CD4-positive, alpha-beta T cell (primary cell): ENCODE measurements around the gene C14orf119. TPM values are rescaled to one million over a fixed set of nuclear protein-coding genes. Genes with fewer than 3 reads are reported as not detected.

Experiments used
- ATAC-seq: fragments of 200-7000 bp; cut with Tn5 transposase; one replicate; pipeline ENCODE4 v1.10.0; 2022; ENCODE audit warnings: mild to moderate bottlenecking; ENCODE audit not compliant: poor library complexity
- CTCF ChIA-PET: fragments of 350-600 bp; sonication (Branson Sonifier 250); formaldehyde crosslinking; loops from one replicate; lab custom pipeline; 2021; ENCODE audit warnings: antibody characterized with exemption, inconsistent platforms; lab: Charles Lee
- POLR2A ChIA-PET: fragments of 350-600 bp; sonication (Branson Sonifier 250); formaldehyde crosslinking; loops from one replicate; lab custom pipeline; 2021; ENCODE audit warnings: antibody characterized with exemption, inconsistent platforms; lab: Charles Lee
- DNase-seq, 14 experiments: peaks; one replicate each; pipeline ENCODE4 v3.0.0-alpha.2; 2013 to 2020; ENCODE audit warnings: mixed read lengths in 2 of 14
- H3K27ac ChIP-seq, 2 donors: one replicate each; pipeline versions ENCODE4 v1.5.1 to v1.7.0; 2013; ENCODE audit warnings: low read length in 2 of 2, low read depth in 1 of 2, mild to moderate bottlenecking in 1 of 2
- H3K27me3 ChIP-seq, 2 experiments: 1 replicate in 1 of 2; 2 replicates in 1 of 2; pipeline versions ENCODE4 v1.6.1 to v1.7.0; 2013; ENCODE audit warnings: low read length in 2 of 2, control low read depth in 1 of 2, mild to moderate bottlenecking in 1 of 2, moderate library complexity in 1 of 2; ENCODE audit not compliant: insufficient read depth in 2 of 2, control insufficient read depth in 1 of 2
- H3K36me3 ChIP-seq: one replicate; pipeline ENCODE4 v1.6.1; 2013; ENCODE audit warnings: low read length, control low read depth; ENCODE audit not compliant: insufficient read depth
- H3K4me1 ChIP-seq: one replicate; pipeline ENCODE4 v1.6.1; 2013; ENCODE audit warnings: low read length, control low read depth; ENCODE audit not compliant: insufficient read depth
- H3K4me3 ChIP-seq: one replicate; pipeline ENCODE4 v1.5.1; 2013; ENCODE audit warnings: mild to moderate bottlenecking, low read length, moderate library complexity
- H3K9me3 ChIP-seq, 2 experiments: 1 replicate in 1 of 2; 2 replicates in 1 of 2; pipeline versions ENCODE4 v1.6.1 to v1.7.0; 2013; ENCODE audit warnings: low read length in 2 of 2, mild to moderate bottlenecking in 2 of 2, control low read depth in 1 of 2, moderate library complexity in 1 of 2; ENCODE audit not compliant: control insufficient read depth in 1 of 2, insufficient read depth in 1 of 2
- H3K27ac Mint-ChIP-seq: one replicate; pipeline ENCODE4 v1.8.0; 2020; ENCODE audit warnings: mixed read lengths
- H3K27me3 Mint-ChIP-seq: one replicate; pipeline ENCODE4 v1.8.0; 2021; ENCODE audit warnings: mixed read lengths
- H3K36me3 Mint-ChIP-seq: one replicate; pipeline ENCODE4 v1.8.0; 2021; ENCODE audit warnings: low read depth, mixed read lengths
- H3K4me1 Mint-ChIP-seq: one replicate; pipeline ENCODE4 v1.8.0; 2021; ENCODE audit warnings: low read depth, mixed read lengths
- H3K4me3 Mint-ChIP-seq: one replicate; pipeline ENCODE4 v1.8.0; 2020; ENCODE audit warnings: mild to moderate bottlenecking, mixed read lengths
- H3K9me3 Mint-ChIP-seq: one replicate; pipeline ENCODE4 v1.8.0; 2020; ENCODE audit warnings: mixed read lengths
- CTCF ChIP-seq: fragments of 200-600 bp; IDR thresholded peaks from one replicate; pipeline ENCODE4 v1.8.0; 2022; ENCODE audit warnings: antibody characterized with exemption, mild to moderate bottlenecking
- intact Hi-C, 2 experiments: fragments of 100-400 bp; cut with DNase I in 1 of 2; cut with micrococcal nuclease in 1 of 2; formaldehyde crosslinking; loops; one replicate each; pipeline versions ENCODE4 v1.15.1 to v1.9.0; 2023 to 2025; cut with DNase I, micrococcal nuclease
- total RNA-seq, 174 experiments: library from RNA in 2 of 174; stranded (reverse) in 2 of 174; gene quantifications; one replicate each; pipeline ENCODE4 v1.2.3 and lab custom pipeline; 2021 to 2026

C14orf119 gene
- total RNA-seq, 2 experiments from 2014 or later, result 3.1 to 3.9 TPM

DNA sequence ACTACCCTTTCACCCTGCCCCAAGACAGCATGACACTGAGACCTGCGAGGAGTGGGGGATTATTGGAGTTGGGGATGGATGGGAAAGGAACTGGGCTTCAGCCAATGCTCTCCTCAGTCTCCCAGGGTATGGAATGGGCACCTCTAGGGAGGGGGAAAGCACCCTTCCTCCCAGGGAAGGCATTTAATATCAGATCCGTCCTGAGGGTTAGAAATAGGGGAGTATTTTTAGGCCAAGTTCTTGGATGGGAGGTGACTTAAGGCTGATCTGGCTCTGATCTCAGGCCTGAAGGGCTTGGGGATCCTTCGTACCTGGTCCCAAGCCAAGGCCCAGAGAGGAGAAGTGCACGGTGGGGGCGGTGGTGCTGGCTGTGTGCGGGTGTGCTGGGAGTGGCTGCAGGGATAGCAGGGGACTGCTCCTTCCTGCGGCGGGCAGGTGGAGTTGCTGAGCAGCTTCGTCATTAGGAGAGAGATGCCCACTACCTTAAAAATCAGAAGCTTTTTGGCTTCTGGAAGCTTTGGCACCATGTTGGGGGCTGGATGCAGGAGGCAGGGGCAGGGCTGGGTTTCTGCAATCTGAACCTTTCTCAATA is 30.7 kb downstream of the C14orf119 start:
- ChIA-PET CTCF (no interaction called here), POLR2A (no interaction called here)
- H3K27ac Mint-ChIP-seq, result no peak overlapping the region
- no peaks in the 10 kb centered on the region for H3K36me3 ChIP-seq
- H3K27me3 Mint-ChIP-seq, result no peaks in the 10 kb centered on the region
- H3K9me3 Mint-ChIP-seq, result no peaks in the 10 kb centered on the region
- no peaks in the 10 kb centered on the region for H3K27me3 ChIP-seq
- intact Hi-C loops, result no loop called here
- H3K9me3 ChIP-seq, result no peaks in the 10 kb centered on the region
- no peak for DNase-seq
- H3K27ac ChIP-seq, result no peak overlapping the region
- H3K4me3 ChIP-seq, result no peak overlapping the region
- H3K4me3 Mint-ChIP-seq, result no peak overlapping the region
- peaks cover 11% of the 10 kb centered on the region for H3K4me1 ChIP-seq
- no peaks in the 10 kb centered on the region for H3K36me3 Mint-ChIP-seq
- H3K4me1 Mint-ChIP-seq, result peaks cover 15% of the 10 kb centered on the region
- no peak for TF ChIP-seq CTCF
- ATAC-seq, result no peak

DNA sequence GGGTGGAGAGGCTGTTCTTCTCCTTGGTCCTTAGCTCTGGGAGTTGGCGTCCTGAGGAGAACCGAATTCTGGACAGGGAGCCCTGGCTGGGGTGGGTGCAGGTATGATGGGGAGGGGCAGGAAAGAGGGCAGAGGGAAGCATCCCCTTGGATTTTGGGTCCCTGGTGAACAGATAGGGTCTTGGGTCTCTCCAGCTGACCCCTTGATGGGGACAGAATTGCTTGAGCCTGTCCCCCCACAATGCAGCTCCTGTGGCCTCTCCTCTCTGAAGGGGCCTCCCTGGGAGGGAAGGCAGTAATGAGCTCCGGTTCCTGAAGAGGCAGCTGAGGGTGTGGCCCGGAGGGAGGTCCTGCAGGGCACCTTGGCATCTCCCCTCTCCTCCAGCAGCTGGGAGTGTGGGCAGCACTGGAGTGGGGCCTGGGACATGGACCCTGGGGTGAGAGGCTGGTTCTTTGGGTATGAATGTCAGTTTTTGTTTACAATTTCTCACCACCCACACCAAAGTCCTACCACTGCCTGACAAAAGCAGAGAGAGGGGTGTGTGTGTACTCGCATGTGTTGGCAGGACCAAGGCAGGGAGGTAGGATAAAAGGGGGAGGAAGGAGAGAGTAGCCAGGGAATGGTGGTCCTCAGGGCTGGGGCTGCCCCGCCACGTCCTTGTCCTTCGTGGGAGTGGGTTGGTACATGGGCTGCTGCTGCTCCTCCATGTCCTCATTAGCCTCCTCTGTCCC is 31.4 kb downstream of the C14orf119 start:
- intact Hi-C loops, result no loop called here

DNA sequence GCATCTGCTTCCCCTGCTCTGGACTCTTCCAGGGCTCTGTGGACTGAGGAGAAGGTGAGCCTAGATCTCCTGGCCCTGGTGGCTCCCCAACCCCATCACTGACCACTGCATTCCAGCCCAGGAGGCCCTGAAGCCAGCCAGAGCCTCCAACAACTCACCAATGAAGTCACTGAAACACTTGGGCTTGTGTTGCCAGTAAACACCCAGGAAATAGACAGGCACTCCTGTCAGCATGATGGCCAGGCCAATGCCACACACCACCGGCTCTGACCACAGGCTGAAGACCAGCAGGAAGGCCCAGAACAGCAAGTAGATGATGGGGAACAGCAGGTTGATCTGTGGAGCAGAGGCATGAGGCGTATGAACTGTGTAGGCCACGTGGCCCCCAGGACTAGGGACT is 32.6 kb downstream of the C14orf119 start:
- ChIA-PET CTCF (interaction anchor here (0.6 kb wide), 1 partner anchor 157 kb away, joined by 4 read pairs; no protein-coding TSS in a partner anchor), POLR2A (no interaction called here)
- Histone ChIP-seq H3K27ac (no peak overlapping the region), H3K9me3 (no peaks in the 10 kb centered on the region), H3K4me3 (no peak overlapping the region), H3K27me3 (no peaks in the 10 kb centered on the region), H3K4me1 (peaks cover 2% of the 10 kb centered on the region), H3K36me3 (no peaks in the 10 kb centered on the region)
- H3K27ac Mint-ChIP-seq, result no peak overlapping the region
- no peak for TF ChIP-seq CTCF
- H3K9me3 Mint-ChIP-seq, result no peaks in the 10 kb centered on the region
- H3K36me3 Mint-ChIP-seq, result no peaks in the 10 kb centered on the region
- DNase-seq (no peak), ATAC-seq (no peak)
- intact Hi-C loops, result no loop called here
- H3K4me1 Mint-ChIP-seq, result peaks cover 4% of the 10 kb centered on the region
- H3K27me3 Mint-ChIP-seq, result no peaks in the 10 kb centered on the region
- no peak overlapping the region for H3K4me3 Mint-ChIP-seq

More for the DNA sequence above, 31.4 kb downstream of the C14orf119 start:
- no peaks in the 10 kb centered on the region for H3K27me3 ChIP-seq
- no peak overlapping the region for H3K27ac ChIP-seq
- Mint-ChIP-seq H3K27ac (no peak overlapping the region), H3K27me3 (no peaks in the 10 kb centered on the region), H3K4me1 (peaks cover 8% of the 10 kb centered on the region), H3K4me3 (no peak overlapping the region), H3K36me3 (no peaks in the 10 kb centered on the region), H3K9me3 (no peaks in the 10 kb centered on the region)
- no peak for ATAC-seq
- H3K9me3 ChIP-seq, result no peaks in the 10 kb centered on the region
- ChIA-PET POLR2A (no interaction called here), CTCF (no interaction called here)
- no peak overlapping the region for H3K4me3 ChIP-seq
- peaks cover 4% of the 10 kb centered on the region for H3K4me1 ChIP-seq
- no peaks in the 10 kb centered on the region for H3K36me3 ChIP-seq
- DNase-seq, result no peak
- no peak for TF ChIP-seq CTCF
